HepG2 (cell line): Measurements from ENCODE around the gene SRCAP. TPM values are rescaled to one million over a fixed set of nuclear protein-coding genes. Genes with fewer than 3 reads are reported as not detected.

Experiments used
- ATAC-seq: fragments of 200-7000 bp; cut with Tn5 transposase; 3 replicates; pipeline ENCODE4 v1.9.1; 2020; ENCODE audit warnings: mild to moderate bottlenecking, moderate library complexity
- BruUV-seq: library from RNA; stranded (reverse); fragments of 400-500 nt; replicated peaks from 2 replicates; lab custom pipeline; 2021; lab: Mats Ljungman, UMichigan
- CTCF ChIA-PET: fragments of 300-600 bp; formaldehyde crosslinking; extraction: SDS; loops from one replicate; lab custom pipeline; 2021; ENCODE audit warnings: low total read pairs, inconsistent platforms, low intra/inter-chr PET ratio; lab: Yijun Ruan, JAX
- POLR2A ChIA-PET: fragments of 350-600 bp; sonication (Branson Sonifier 250); formaldehyde crosslinking; loops from one replicate; lab custom pipeline; 2020; ENCODE audit warnings: antibody characterized with exemption, inconsistent platforms; lab: Yijun Ruan, JAX
- DNase-seq: peaks from one replicate; pipeline ENCODE4 v3.0.0-alpha.2; 2015; ENCODE audit warnings: low spot score
- FAIRE-seq: peaks from 3 replicates; lab custom pipeline; 2011; peaks lifted over from hg19 to GRCh38; lab: Jason Lieb, UNC
- H2AFZ ChIP-seq: one replicate; pipeline ENCODE4 v1.6.1; 2011; ENCODE audit warnings: low read length, inconsistent platforms
- H3K27ac ChIP-seq: fragments of 300-600 bp; 3 replicates; pipeline ENCODE4 v1.8.0; 2011; ENCODE audit warnings: mixed run types, mild to moderate bottlenecking, mixed read lengths, low read length, inconsistent platforms; ENCODE audit not compliant: insufficient read depth; ENCODE audit errors: extremely low read length
- H3K27me3 ChIP-seq, 2 experiments: fragments of 200-600 bp in 1 of 2; 2 replicates in 1 of 2; 3 replicates in 1 of 2; pipeline versions ENCODE4 v1.6.0 to v1.8.0; 2011; ENCODE audit warnings: low read length in 2 of 2, mild to moderate bottlenecking in 2 of 2, moderate library complexity in 2 of 2, inconsistent platforms in 1 of 2; ENCODE audit not compliant: insufficient read depth in 2 of 2, control insufficient read depth in 1 of 2
- H3K36me3 ChIP-seq, 2 experiments: fragments of 200-600 bp in 1 of 2; replicated peaks in 1 of 2; 2 replicates in 1 of 2; 3 replicates in 1 of 2; pipeline versions ENCODE4 v1.5.1 to v1.8.0; 2011; ENCODE audit warnings: low read length in 2 of 2, inconsistent platforms in 1 of 2; ENCODE audit not compliant: insufficient read depth in 2 of 2, control insufficient read depth in 1 of 2
- H3K4me1 ChIP-seq: 2 replicates; pipeline ENCODE4 v1.5.1; 2012; ENCODE audit warnings: low read length, inconsistent platforms; ENCODE audit not compliant: insufficient read depth
- H3K4me2 ChIP-seq: 2 replicates; pipeline ENCODE4 v1.6.0; 2011; ENCODE audit warnings: low read depth, low read length, inconsistent platforms
- H3K4me3 ChIP-seq, 3 experiments: fragments of 200-600 bp in 1 of 3; sonication (generic), shearing (Covaris generic) in 1 of 3; replicated peaks in 1 of 3; 2 replicates each; pipeline ENCODE4 v1.5.1; 2011 to 2016; ENCODE audit warnings: low read length in 3 of 3, inconsistent platforms in 2 of 3, low read depth in 2 of 3, mild to moderate bottlenecking in 2 of 3, control low read depth in 1 of 3, mixed read lengths in 1 of 3; ENCODE audit not compliant: insufficient read depth in 1 of 3
- H3K79me2 ChIP-seq: one replicate; pipeline ENCODE4 v1.6.1; 2011; ENCODE audit warnings: low read length, inconsistent platforms; ENCODE audit not compliant: insufficient read depth
- H3K9ac ChIP-seq: 2 replicates; pipeline ENCODE4 v1.6.0; 2011; ENCODE audit warnings: mild to moderate bottlenecking, low read depth, low read length, inconsistent platforms; ENCODE audit not compliant: insufficient read depth
- H3K9me3 ChIP-seq: 2 replicates; pipeline ENCODE4 v1.5.1; 2012; ENCODE audit warnings: mild to moderate bottlenecking, low read length
- H4K20me1 ChIP-seq: 2 replicates; pipeline ENCODE4 v1.6.0; 2011; ENCODE audit warnings: inconsistent platforms, mild to moderate bottlenecking, low read length, moderate library complexity; ENCODE audit not compliant: insufficient read depth
- BRF2 ChIP-seq: sonication (generic); formaldehyde crosslinking; IDR thresholded peaks from 2 replicates; pipeline ENCODE4 v1.8.1; 2022; ENCODE audit warnings: mild to moderate bottlenecking, missing genetic modification reagents
- GMEB1 ChIP-seq: sonication (generic); formaldehyde crosslinking; IDR thresholded peaks from 2 replicates; pipeline ENCODE4 v1.5.1; 2020; ENCODE audit warnings: missing genetic modification reagents, mild to moderate bottlenecking, borderline replicate concordance
- GPN1 ChIP-seq: sonication (generic); formaldehyde crosslinking; IDR thresholded peaks from 2 replicates; pipeline ENCODE4 v1.5.1; 2020; ENCODE audit warnings: missing genetic modification reagents, borderline replicate concordance
- HHEX ChIP-seq: IDR thresholded peaks from 2 replicates; pipeline ENCODE4 v1.6.1; 2016; ENCODE audit warnings: control low read depth
- KIAA2018 ChIP-seq: sonication (generic); formaldehyde crosslinking; IDR thresholded peaks from 2 replicates; pipeline ENCODE4 v1.5.0; 2020; ENCODE audit warnings: mild to moderate bottlenecking, missing genetic modification reagents, borderline replicate concordance
- TEAD2 ChIP-seq: sonication (generic); formaldehyde crosslinking; IDR thresholded peaks from 2 replicates; pipeline ENCODE4 v1.9.0; 2021; ENCODE audit warnings: missing genetic modification reagents
- WGBS: methylation state at CpG from one replicate; pipeline ENCODE4 v1.1.6; 2017; ENCODE audit warnings: low lambda C conversion rate; 5-methylcytosine and 5-hydroxymethylcytosine counted together
- in situ Hi-C: cut with HindIII; loops from 2 replicates; pipeline ENCODE4 v1.10.0; 2017; ENCODE audit warnings: low pct_unique_long_range_greater_than_20kb; ENCODE audit not compliant: extremely low pct_ligation_motif_present
- intact Hi-C: fragments of 100-400 bp; cut with micrococcal nuclease; formaldehyde crosslinking; loops from one replicate; pipeline ENCODE4 v1.10.0; 2022; ENCODE audit not compliant: unreplicated experiment
- polyA plus RNA-seq, 8 experiments: library from polyadenylated mRNA; depleted of rRNA in 3 of 8; stranded (reverse) in 7 of 8; unstranded in 1 of 8; fragments of >200 nt; fragmentation: Illumina TruSeq in 4 of 8; extraction: Trizol in 4 of 8; gene quantifications; 2 replicates each; pipeline versions ENCODE4 v1.2.1 to v1.2.3, GENCODE V29; 2011 to 2016; ENCODE audit warnings: low read depth in 4 of 8, missing spikeins in 1 of 8, mixed read lengths in 1 of 8; ENCODE audit not compliant: insufficient read depth in 1 of 8
- total RNA-seq, 5 experiments: library from RNA; depleted of rRNA; stranded (reverse); fragments of >200 nt; fragmentation: Illumina TruSeq; extraction: Trizol; gene quantifications; 2 replicates each; pipeline ENCODE4 v1.2.3, GENCODE V29; 2016; ENCODE audit warnings: low read depth in 1 of 5

Gene SRCAP
- total and polyA plus RNA-seq, 2 of the 13 experiments (the other 11 are each of a cell fraction or from before 2014, with no cell fraction given), result 4.9 to 9.0 TPM

- DNase-seq (peak; percentile 96), FAIRE-seq (peak; percentile 12), ATAC-seq (peak; percentile 39)
- intact Hi-C loops (loop anchor here (1.0 to 10.0 kb wide), 4 partner anchors 25 to 574 kb away; partner anchors contain the start of gene ZNF768), in situ Hi-C loops (loop anchor here (25.0 kb wide), 1 partner anchor 847 kb away; the partner anchor contains the start of genes MAZ, MVP, PAGR1 and PRRT2)
- H3K36me3 ChIP-seq, result peaks cover 35 to 59% of the 10 kb centered on the region in 2 experiments
- ChIA-PET POLR2A (interaction anchor here (0.6 to 2.2 kb wide), 38 partner anchors 8 to 594 kb away, joined by 3 to 18 read pairs (median 6); partner anchors contain the start of genes ALDOA, CD2BP2, DCTPP1 and FBXL19), CTCF (interaction anchor here (1.2 to 1.4 kb wide), 2 partner anchors 30 to 35 kb away, joined by 3 to 4 read pairs; no protein-coding TSS in a partner anchor)
- H3K4me3 ChIP-seq, result peak overlapping the region; percentile 78 to 89 (median 82)
- peak overlapping the region; percentile 92 for H3K4me2 ChIP-seq
- peak overlapping the region; percentile 91 for H3K9ac ChIP-seq
- H4K20me1 ChIP-seq, result peaks cover 30% of the 10 kb centered on the region; the same call in 1 of the 2 replicates
- whole genome bisulfite sequencing, result 1% methylated on average over 19 of the region's 64 CpGs
- peaks cover 37% of the 10 kb centered on the region for H3K4me1 ChIP-seq
- BruUV-seq, result TSS peak; percentile 87
- H3K27me3 ChIP-seq, result no peaks in the 10 kb centered on the region; a peak in 1 of 5 replicates
- peak overlapping the region; percentile 93 for H3K27ac ChIP-seq
- no peaks in the 10 kb centered on the region for H3K9me3 ChIP-seq
- peaks cover 45% of the 10 kb centered on the region for H3K79me2 ChIP-seq
- H2AFZ ChIP-seq, result no peak overlapping the region
- TF ChIP-seq BRF2 (CRISPR knock-in tag), result no peak
- TF ChIP-seq HHEX (CRISPR knock-in tag), result no peak
- TF ChIP-seq TEAD2, result no peak
- TF ChIP-seq KIAA2018 (CRISPR knock-in tag), result 0 out of 2 replicates have a peak, but pooled peaks have one; percentile 46
- TF ChIP-seq GPN1 (CRISPR knock-in tag), result no peak
- TF ChIP-seq GMEB1, result no peak
Observed at GRCh38 chr16:30658731-30659506, 40.1 kb upstream of the SRCAP start.
